Hepatocyte (in vitro differentiated cells): ENCODE results near the gene HGD.

Source experiments
- EZH2 ChIP-seq: fragments of 200-600 bp; sonication (generic); IDR thresholded peaks from 2 replicates; pipeline ENCODE4 v1.6.1; 2016; ENCODE audit warnings: antibody characterized with exemption, mild to moderate bottlenecking, borderline replicate concordance
- TF ChIP-seq, protein P1 (sequence below): fragments of 200-600 bp; sonication (generic); IDR thresholded peaks from 2 replicates; pipeline ENCODE4 v1.5.1; 2016; ENCODE audit warnings: antibody characterized with exemption, mild to moderate bottlenecking; ENCODE audit not compliant: poor library complexity

DNA sequence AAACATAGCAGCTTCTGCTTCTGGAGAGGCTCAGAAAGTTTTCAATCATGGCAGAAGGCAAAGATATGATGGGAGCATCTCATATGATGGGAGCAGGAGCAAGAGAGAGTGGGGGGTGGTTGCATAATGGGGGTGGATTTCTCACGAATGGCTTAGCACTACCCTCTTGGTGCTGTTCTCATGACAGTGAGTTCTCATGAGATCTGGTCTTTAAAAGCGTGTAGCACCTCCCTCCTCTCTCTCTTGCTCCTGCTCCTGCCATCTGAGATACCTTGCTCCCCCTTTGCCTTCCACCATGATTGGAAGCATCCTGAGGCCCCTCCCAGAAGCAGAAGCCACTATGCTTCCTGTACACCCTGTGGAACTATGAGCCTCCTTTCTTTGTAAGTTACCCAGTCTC, 22.2 kb downstream of the HGD start:
- TF ChIP-seq, protein P1, sequence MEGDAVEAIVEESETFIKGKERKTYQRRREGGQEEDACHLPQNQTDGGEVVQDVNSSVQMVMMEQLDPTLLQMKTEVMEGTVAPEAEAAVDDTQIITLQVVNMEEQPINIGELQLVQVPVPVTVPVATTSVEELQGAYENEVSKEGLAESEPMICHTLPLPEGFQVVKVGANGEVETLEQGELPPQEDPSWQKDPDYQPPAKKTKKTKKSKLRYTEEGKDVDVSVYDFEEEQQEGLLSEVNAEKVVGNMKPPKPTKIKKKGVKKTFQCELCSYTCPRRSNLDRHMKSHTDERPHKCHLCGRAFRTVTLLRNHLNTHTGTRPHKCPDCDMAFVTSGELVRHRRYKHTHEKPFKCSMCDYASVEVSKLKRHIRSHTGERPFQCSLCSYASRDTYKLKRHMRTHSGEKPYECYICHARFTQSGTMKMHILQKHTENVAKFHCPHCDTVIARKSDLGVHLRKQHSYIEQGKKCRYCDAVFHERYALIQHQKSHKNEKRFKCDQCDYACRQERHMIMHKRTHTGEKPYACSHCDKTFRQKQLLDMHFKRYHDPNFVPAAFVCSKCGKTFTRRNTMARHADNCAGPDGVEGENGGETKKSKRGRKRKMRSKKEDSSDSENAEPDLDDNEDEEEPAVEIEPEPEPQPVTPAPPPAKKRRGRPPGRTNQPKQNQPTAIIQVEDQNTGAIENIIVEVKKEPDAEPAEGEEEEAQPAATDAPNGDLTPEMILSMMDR: no peak
- TF ChIP-seq EZH2: no peak
